K562 (cell line): ENCODE results near the gene TAS2R1. TPM values are rescaled to one million over a fixed set of nuclear protein-coding genes. Genes with fewer than 3 reads are reported as not detected.

Experiments
- ATAC-seq: fragments of 200-7000 bp; cut with Tn5 transposase; 3 replicates; pipeline ENCODE4 v1.9.1; 2020; ENCODE audit warnings: moderate library complexity
- BruUV-seq: library from RNA; stranded (reverse); fragments of 400-500 nt; replicated peaks from 2 replicates; lab custom pipeline; 2021; lab: Mats Ljungman, UMichigan
- CTCF ChIA-PET: fragments of 300-600 bp; formaldehyde crosslinking; extraction: SDS; loops from one replicate; lab custom pipeline; 2021; ENCODE audit warnings: low intra/inter-chr PET ratio; lab: Yijun Ruan, JAX
- POLR2A ChIA-PET: fragments of 300-600, 350-650 bp; sonication (Branson Sonifier 250); formaldehyde crosslinking; extraction: SDS; loops from one replicate; lab custom pipeline; 2021; ENCODE audit warnings: antibody characterized with exemption, inconsistent platforms; lab: Yijun Ruan, JAX
- DNase-seq, 4 experiments: peaks; one replicate each; pipeline versions ENCODE4 v3.0.0 to v3.0.0-alpha.2; 2011 to 2018; ENCODE audit warnings: low spot score in 3 of 4, mixed read lengths in 3 of 4; ENCODE audit errors: extremely low read depth in 1 of 4
- FAIRE-seq: peaks from 2 replicates; lab custom pipeline; 2011; peaks lifted over from hg19 to GRCh38; lab: Jason Lieb, UNC
- H2AFZ ChIP-seq: 2 replicates; pipeline ENCODE4 v1.6.0; 2011; ENCODE audit warnings: low read depth, low read length, control low read depth, inconsistent platforms
- H3K27ac ChIP-seq: fragments of 200-600 bp; 3 replicates; pipeline ENCODE4 v1.8.0; 2011; ENCODE audit warnings: low read depth, mild to moderate bottlenecking, control low read depth, inconsistent platforms, low read length, moderate library complexity, mixed read lengths; ENCODE audit errors: extremely low read depth
- H3K27me3 ChIP-seq, 2 experiments: fragments of 300-600 bp in 1 of 2; 2 replicates in 1 of 2; 3 replicates in 1 of 2; pipeline versions ENCODE4 v1.6.0 to v1.8.0; 2011; ENCODE audit warnings: inconsistent platforms in 2 of 2, low read length in 2 of 2, mild to moderate bottlenecking in 1 of 2, mixed read lengths in 1 of 2, moderate library complexity in 1 of 2; ENCODE audit not compliant: control insufficient read depth in 2 of 2, insufficient read depth in 2 of 2
- H3K36me3 ChIP-seq: fragments of 300-600 bp; 3 replicates; pipeline ENCODE4 v1.8.0; 2011; ENCODE audit warnings: mild to moderate bottlenecking, low read length, inconsistent platforms; ENCODE audit not compliant: control insufficient read depth, insufficient read depth
- H3K4me1 ChIP-seq, 2 experiments: fragments of 200-600 bp in 1 of 2; replicated peaks in 1 of 2; 2 replicates in 1 of 2; 3 replicates in 1 of 2; pipeline versions ENCODE4 v1.5.1 to v1.8.0; 2011; ENCODE audit warnings: inconsistent platforms in 2 of 2, low read length in 2 of 2, mild to moderate bottlenecking in 1 of 2, mixed read lengths in 1 of 2, moderate library complexity in 1 of 2; ENCODE audit not compliant: control insufficient read depth in 2 of 2, insufficient read depth in 2 of 2
- H3K4me2 ChIP-seq: 2 replicates; pipeline ENCODE4 v1.6.1; 2011; ENCODE audit warnings: low read length, control low read depth, inconsistent platforms, mixed read lengths; ENCODE audit not compliant: insufficient read depth
- H3K4me3 ChIP-seq: fragments of 200-600 bp; sonication (generic), shearing (Covaris generic); 2 replicates; pipeline ENCODE4 v1.5.1; 2016; ENCODE audit warnings: control low read depth, inconsistent platforms
- H3K79me2 ChIP-seq: fragments of 200-600 bp; 3 replicates; pipeline ENCODE4 v1.8.0; 2011; ENCODE audit warnings: low read length, inconsistent platforms; ENCODE audit not compliant: control insufficient read depth, insufficient read depth
- H3K9ac ChIP-seq, 2 experiments: 2 replicates each; pipeline versions ENCODE4 v1.6.0 to v1.6.1; 2011; ENCODE audit warnings: low read depth in 2 of 2, low read length in 2 of 2, control low read depth in 1 of 2, inconsistent platforms in 1 of 2, mild to moderate bottlenecking in 1 of 2, mixed read lengths in 1 of 2; ENCODE audit not compliant: insufficient read depth in 1 of 2
- H3K9me1 ChIP-seq: one replicate; pipeline ENCODE4 v1.6.0; 2011; ENCODE audit warnings: inconsistent platforms, mild to moderate bottlenecking, low read length, moderate library complexity; ENCODE audit not compliant: control insufficient read depth, insufficient read depth
- H3K9me3 ChIP-seq: replicated peaks from 2 replicates; pipeline ENCODE4 v1.5.1; 2011; ENCODE audit warnings: low read depth, low read length, inconsistent platforms; ENCODE audit not compliant: control insufficient read depth, insufficient read depth
- H4K20me1 ChIP-seq: replicated peaks from 2 replicates; pipeline ENCODE4 v1.6.1; 2011; ENCODE audit warnings: low read length, inconsistent platforms, mixed read lengths; ENCODE audit not compliant: control insufficient read depth, insufficient read depth
- BRD4 ChIP-seq: fragments of 200-600 bp; sonication (generic); IDR thresholded peaks from 2 replicates; pipeline ENCODE4 v1.6.1; 2017; ENCODE audit warnings: inconsistent platforms
- EZH2 ChIP-seq: IDR thresholded peaks from 2 replicates; pipeline ENCODE4 v1.6.1; 2012; ENCODE audit warnings: low read depth, mild to moderate bottlenecking, inconsistent platforms, low read length, borderline replicate concordance
- HDAC1 ChIP-seq, 2 experiments: fragments of 450-650 bp; IDR thresholded peaks; 2 replicates each; pipeline ENCODE4 v1.6.1; 2016 to 2017; ENCODE audit warnings: inconsistent platforms in 1 of 2, mild to moderate bottlenecking in 1 of 2, moderate library complexity in 1 of 2
- HMGN3 ChIP-seq: IDR thresholded peaks from 2 replicates; pipeline ENCODE4 v1.6.1; 2011; ENCODE audit warnings: borderline replicate concordance, low read depth, mild to moderate bottlenecking, mixed read lengths, low read length; ENCODE audit not compliant: insufficient read length; ENCODE audit errors: extremely low read depth
- HNRNPLL ChIP-seq: fragments of 200-400 bp; formaldehyde crosslinking; IDR thresholded peaks from 2 replicates; pipeline ENCODE4 v1.6.1; 2017; ENCODE audit warnings: low read length, low read depth, mild to moderate bottlenecking; ENCODE audit not compliant: poor library complexity, severe bottlenecking
- POLR2B ChIP-seq: fragments of 450-650 bp; IDR thresholded peaks from 2 replicates; pipeline ENCODE4 v1.6.1; 2018; ENCODE audit warnings: low read depth; ENCODE audit not compliant: partially characterized antibody
- SAFB2 ChIP-seq: fragments of 200-400 bp; formaldehyde crosslinking; IDR thresholded peaks from 2 replicates; pipeline ENCODE4 v1.6.1; 2018; ENCODE audit warnings: borderline replicate concordance, low read length, low read depth, moderate library complexity; ENCODE audit not compliant: severe bottlenecking
- SMC3 ChIP-seq: conservative IDR thresholded peaks from 2 replicates; pipeline ENCODE4 v1.6.1; 2011; ENCODE audit warnings: low read depth, low read length, improper control_type of control experiment; ENCODE audit not compliant: insufficient read depth
- ZBTB17 ChIP-seq: fragments of 450-650 bp; formaldehyde crosslinking; IDR thresholded peaks from 2 replicates; pipeline ENCODE4 v1.4.0; 2020; ENCODE audit warnings: mild to moderate bottlenecking
- ZNF232 ChIP-seq: sonication (generic); formaldehyde crosslinking; IDR thresholded peaks from 2 replicates; pipeline ENCODE4 v1.8.0; 2022; ENCODE audit warnings: mild to moderate bottlenecking, missing genetic modification reagents
- ZNF274 ChIP-seq: IDR thresholded peaks from 2 replicates; pipeline ENCODE4 v1.6.1; 2011; ENCODE audit warnings: low read depth, mild to moderate bottlenecking, low read length, moderate library complexity, borderline replicate concordance
- ZNF778 ChIP-seq: fragments of 450-650 bp; formaldehyde crosslinking; IDR thresholded peaks from 2 replicates; pipeline ENCODE4 v1.4.0; 2020; ENCODE audit warnings: mild to moderate bottlenecking, moderate library complexity
- WGBS: fragments of 100-300 bp; shearing (Covaris generic); methylation state at CpG from one replicate; pipeline ENCODE4 v1.1.6; 2016; ENCODE audit warnings: low coverage, mixed read lengths; ENCODE audit not compliant: insufficient coverage; ENCODE audit errors: missing lambda C conversion rate; 5-methylcytosine and 5-hydroxymethylcytosine counted together
- in situ Hi-C: fragments of 300-500 bp; cut with MboI; formaldehyde crosslinking; loops from 4 replicates; pipeline ENCODE4 v1.15.0; 2018; ENCODE audit warnings: inconsistent platforms, mixed read lengths
- intact Hi-C: fragments of 100-400 bp; cut with micrococcal nuclease; formaldehyde crosslinking; loops from 2 replicates; pipeline ENCODE4 v1.14.2; 2022
- polyA plus RNA-seq, 8 experiments: library from polyadenylated mRNA; depleted of rRNA in 4 of 8; stranded (reverse) in 5 of 8; unstranded in 3 of 8; fragments of >200 nt; fragmentation: Nextera tagmentation in 2 of 8; fragmentation: Illumina TruSeq in 1 of 8; extraction: Ambion mirVana in 2 of 8; extraction: Trizol in 1 of 8; gene quantifications; 2 replicates each; pipeline versions ENCODE4 v1.2.1 to v1.2.3, GENCODE V29; 2011 to 2014; ENCODE audit warnings: inconsistent platforms in 1 of 8, missing spikeins in 1 of 8
- total RNA-seq, 7 experiments: library from RNA; depleted of rRNA in 6 of 7; stranded (reverse); fragments of >200 nt in 6 of 7; fragmentation: Illumina TruSeq in 2 of 7; extraction: Trizol in 2 of 7; gene quantifications; 2 replicates each; pipeline versions ENCODE4 v1.2.1 to v1.2.3, GENCODE V29; 2011 to 2021; ENCODE audit warnings: low replicate concordance in 1 of 7
- TF ChIP-seq, protein P1 (sequence below): sonication (generic); formaldehyde crosslinking; IDR thresholded peaks from 2 replicates; pipeline ENCODE4 v1.8.0; 2022; ENCODE audit warnings: mild to moderate bottlenecking, missing genetic modification reagents
- TF ChIP-seq, protein P2 (sequence below): IDR thresholded peaks from 3 replicates; pipeline ENCODE4 v1.6.1; 2011; ENCODE audit warnings: borderline replicate concordance, mild to moderate bottlenecking, moderate library complexity; ENCODE audit not compliant: insufficient read length; ENCODE audit errors: extremely low read depth
- TF ChIP-seq, protein P3 (sequence below): fragments of 250-450 bp; sonication (Bioruptor Pico); IDR thresholded peaks from 2 replicates; pipeline ENCODE4 v1.6.1; 2021; ENCODE audit warnings: mild to moderate bottlenecking
- TF ChIP-seq, protein P4 (sequence below): fragments of 450-650 bp; formaldehyde crosslinking; IDR thresholded peaks from 2 replicates; pipeline ENCODE4 v1.4.0; 2022; ENCODE audit warnings: missing genetic modification characterization

The TAS2R1 gene
- total and polyA plus RNA-seq, 9 of the 15 experiments (the other 6 are each of a cell fraction or from before 2014, with no cell fraction given): not detected

DNA sequence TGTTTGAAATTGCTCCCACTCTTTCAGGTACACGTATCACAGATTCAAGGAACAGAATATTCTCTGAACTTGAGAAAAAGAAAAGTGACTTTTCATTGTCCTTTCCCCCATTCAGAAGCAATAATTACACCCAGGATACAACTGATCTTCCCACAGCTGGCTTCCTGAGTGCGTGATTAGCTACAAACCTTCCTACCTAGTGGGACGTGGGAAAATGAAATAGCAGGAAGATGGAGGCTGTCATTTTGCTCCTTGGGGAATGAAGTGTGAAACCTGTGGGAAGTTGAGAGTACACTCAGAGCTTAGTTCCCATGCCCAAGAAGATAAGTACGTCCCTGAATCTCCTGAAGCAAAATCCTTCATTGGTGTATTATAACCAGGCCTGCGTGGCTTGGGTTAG lies 2.6 kb downstream of the TAS2R1 start:
- in situ Hi-C loops: no loop called here
- H3K9me1 ChIP-seq: no peaks in the 10 kb centered on the region
- DNase-seq (no peak), FAIRE-seq (no peak), ATAC-seq (no peak)
- H3K9me3 ChIP-seq: no peaks in the 10 kb centered on the region
- ChIA-PET POLR2A (no interaction called here), CTCF (no interaction called here)
- H3K4me1 ChIP-seq: no peaks in the 10 kb centered on the region
- no peaks in the 10 kb centered on the region for H3K79me2 ChIP-seq
- no peak overlapping the region for H3K27ac ChIP-seq
- no peak overlapping the region for H3K4me3 ChIP-seq
- intact Hi-C loops: no loop called here
- no peak overlapping the region for H3K9ac ChIP-seq
- no peaks in the 10 kb centered on the region for H3K27me3 ChIP-seq
- H3K36me3 ChIP-seq: no peaks in the 10 kb centered on the region
- H2AFZ ChIP-seq: no peak overlapping the region
- BruUV-seq: no TSS peak
- H4K20me1 ChIP-seq: no peaks in the 10 kb centered on the region
- no peak overlapping the region for H3K4me2 ChIP-seq
- 0% methylated on average over 5 of the region's 5 CpGs for WGBS
- TF ChIP-seq, protein P1, sequence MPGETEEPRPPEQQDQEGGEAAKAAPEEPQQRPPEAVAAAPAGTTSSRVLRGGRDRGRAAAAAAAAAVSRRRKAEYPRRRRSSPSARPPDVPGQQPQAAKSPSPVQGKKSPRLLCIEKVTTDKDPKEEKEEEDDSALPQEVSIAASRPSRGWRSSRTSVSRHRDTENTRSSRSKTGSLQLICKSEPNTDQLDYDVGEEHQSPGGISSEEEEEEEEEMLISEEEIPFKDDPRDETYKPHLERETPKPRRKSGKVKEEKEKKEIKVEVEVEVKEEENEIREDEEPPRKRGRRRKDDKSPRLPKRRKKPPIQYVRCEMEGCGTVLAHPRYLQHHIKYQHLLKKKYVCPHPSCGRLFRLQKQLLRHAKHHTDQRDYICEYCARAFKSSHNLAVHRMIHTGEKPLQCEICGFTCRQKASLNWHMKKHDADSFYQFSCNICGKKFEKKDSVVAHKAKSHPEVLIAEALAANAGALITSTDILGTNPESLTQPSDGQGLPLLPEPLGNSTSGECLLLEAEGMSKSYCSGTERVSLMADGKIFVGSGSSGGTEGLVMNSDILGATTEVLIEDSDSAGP (CRISPR knock-in tag): no peak
- TF ChIP-seq POLR2B: no peak
- TF ChIP-seq, protein P2, sequence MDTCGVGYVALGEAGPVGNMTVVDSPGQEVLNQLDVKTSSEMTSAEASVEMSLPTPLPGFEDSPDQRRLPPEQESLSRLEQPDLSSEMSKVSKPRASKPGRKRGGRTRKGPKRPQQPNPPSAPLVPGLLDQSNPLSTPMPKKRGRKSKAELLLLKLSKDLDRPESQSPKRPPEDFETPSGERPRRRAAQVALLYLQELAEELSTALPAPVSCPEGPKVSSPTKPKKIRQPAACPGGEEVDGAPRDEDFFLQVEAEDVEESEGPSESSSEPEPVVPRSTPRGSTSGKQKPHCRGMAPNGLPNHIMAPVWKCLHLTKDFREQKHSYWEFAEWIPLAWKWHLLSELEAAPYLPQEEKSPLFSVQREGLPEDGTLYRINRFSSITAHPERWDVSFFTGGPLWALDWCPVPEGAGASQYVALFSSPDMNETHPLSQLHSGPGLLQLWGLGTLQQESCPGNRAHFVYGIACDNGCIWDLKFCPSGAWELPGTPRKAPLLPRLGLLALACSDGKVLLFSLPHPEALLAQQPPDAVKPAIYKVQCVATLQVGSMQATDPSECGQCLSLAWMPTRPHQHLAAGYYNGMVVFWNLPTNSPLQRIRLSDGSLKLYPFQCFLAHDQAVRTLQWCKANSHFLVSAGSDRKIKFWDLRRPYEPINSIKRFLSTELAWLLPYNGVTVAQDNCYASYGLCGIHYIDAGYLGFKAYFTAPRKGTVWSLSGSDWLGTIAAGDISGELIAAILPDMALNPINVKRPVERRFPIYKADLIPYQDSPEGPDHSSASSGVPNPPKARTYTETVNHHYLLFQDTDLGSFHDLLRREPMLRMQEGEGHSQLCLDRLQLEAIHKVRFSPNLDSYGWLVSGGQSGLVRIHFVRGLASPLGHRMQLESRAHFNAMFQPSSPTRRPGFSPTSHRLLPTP: no peak
- no peak for TF ChIP-seq EZH2
- no peak for TF ChIP-seq HNRNPLL
- TF ChIP-seq HDAC1 (IDR thresholded peaks at IDR 0.05): no peak
- no peak for TF ChIP-seq ZNF778 (CRISPR knock-in tag)
- TF ChIP-seq HMGN3: no peak
- TF ChIP-seq ZNF274: no peak
- no peak for TF ChIP-seq ZNF232 (CRISPR knock-in tag)
- no peak for TF ChIP-seq BRD4
- no peak for TF ChIP-seq SAFB2
- TF ChIP-seq ZBTB17: no peak
- TF ChIP-seq, protein P3, sequence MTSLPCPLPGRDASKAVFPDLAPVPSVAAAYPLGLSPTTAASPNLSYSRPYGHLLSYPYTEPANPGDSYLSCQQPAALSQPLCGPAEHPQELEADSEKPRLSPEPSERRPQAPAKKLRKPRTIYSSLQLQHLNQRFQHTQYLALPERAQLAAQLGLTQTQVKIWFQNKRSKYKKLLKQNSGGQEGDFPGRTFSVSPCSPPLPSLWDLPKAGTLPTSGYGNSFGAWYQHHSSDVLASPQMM (CRISPR knock-in tag): no peak
- no peak for TF ChIP-seq SMC3
- TF ChIP-seq, protein P4, sequence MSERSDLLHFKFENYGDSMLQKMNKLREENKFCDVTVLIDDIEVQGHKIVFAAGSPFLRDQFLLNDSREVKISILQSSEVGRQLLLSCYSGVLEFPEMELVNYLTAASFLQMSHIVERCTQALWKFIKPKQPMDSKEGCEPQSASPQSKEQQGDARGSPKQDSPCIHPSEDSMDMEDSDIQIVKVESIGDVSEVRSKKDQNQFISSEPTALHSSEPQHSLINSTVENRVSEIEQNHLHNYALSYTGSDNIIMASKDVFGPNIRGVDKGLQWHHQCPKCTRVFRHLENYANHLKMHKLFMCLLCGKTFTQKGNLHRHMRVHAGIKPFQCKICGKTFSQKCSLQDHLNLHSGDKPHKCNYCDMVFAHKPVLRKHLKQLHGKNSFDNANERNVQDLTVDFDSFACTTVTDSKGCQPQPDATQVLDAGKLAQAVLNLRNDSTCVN: no peak
